Tibial nerve (tissue), 4 donors: ENCODE measurements around the gene SHROOM3.

Experiments used
- EP300 ChIP-seq, 2 donors: sonication (generic); formaldehyde crosslinking; IDR thresholded peaks; one replicate each; pipeline ENCODE4 v1.6.1; 2017; ENCODE audit warnings: antibody characterized with exemption in 2 of 2, mild to moderate bottlenecking in 1 of 2
- POLR2A ChIP-seq, 2 donors: fragments of 450-650 bp; IDR thresholded peaks; one replicate each; pipeline ENCODE4 v1.6.1; 2017; ENCODE audit warnings: antibody characterized with exemption in 2 of 2, mild to moderate bottlenecking in 2 of 2, moderate library complexity in 2 of 2
- TF ChIP-seq, protein P1 (sequence below), 5 experiments: fragments of 200-600 bp in 3 of 5; fragments of 450-650 bp in 2 of 5; sonication (generic) in 3 of 5; IDR thresholded peaks; one replicate each; pipeline ENCODE4 v1.5.1; 2016 to 2019; ENCODE audit warnings: antibody characterized with exemption in 5 of 5, mild to moderate bottlenecking in 3 of 5, moderate library complexity in 2 of 5

DNA sequence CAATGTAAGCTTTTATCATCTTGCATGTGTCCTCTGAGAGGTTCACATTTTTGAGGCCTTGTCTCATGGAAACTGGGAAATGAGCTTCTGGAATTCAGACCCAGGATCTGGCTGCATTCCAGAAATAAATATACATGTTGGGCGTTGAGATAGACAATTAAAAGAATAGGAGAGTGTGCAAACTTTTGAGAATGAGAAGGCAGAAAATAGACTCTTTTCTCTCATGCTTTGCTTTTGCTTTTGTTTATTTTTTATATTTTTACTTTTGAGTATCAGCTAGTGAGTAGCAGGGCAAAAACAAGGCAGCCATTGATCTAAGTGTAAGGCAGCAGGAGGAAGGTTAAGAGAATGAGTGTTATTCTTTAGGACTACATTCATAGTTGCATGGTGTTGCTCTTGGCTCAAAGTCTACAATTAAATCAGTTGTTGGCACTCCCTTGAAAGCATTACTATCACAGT, 12.4 kb downstream of the SHROOM3 start:
- TF ChIP-seq, protein P1, sequence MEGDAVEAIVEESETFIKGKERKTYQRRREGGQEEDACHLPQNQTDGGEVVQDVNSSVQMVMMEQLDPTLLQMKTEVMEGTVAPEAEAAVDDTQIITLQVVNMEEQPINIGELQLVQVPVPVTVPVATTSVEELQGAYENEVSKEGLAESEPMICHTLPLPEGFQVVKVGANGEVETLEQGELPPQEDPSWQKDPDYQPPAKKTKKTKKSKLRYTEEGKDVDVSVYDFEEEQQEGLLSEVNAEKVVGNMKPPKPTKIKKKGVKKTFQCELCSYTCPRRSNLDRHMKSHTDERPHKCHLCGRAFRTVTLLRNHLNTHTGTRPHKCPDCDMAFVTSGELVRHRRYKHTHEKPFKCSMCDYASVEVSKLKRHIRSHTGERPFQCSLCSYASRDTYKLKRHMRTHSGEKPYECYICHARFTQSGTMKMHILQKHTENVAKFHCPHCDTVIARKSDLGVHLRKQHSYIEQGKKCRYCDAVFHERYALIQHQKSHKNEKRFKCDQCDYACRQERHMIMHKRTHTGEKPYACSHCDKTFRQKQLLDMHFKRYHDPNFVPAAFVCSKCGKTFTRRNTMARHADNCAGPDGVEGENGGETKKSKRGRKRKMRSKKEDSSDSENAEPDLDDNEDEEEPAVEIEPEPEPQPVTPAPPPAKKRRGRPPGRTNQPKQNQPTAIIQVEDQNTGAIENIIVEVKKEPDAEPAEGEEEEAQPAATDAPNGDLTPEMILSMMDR (IDR thresholded peaks at IDR 0.05): no peak
- no peak for TF ChIP-seq POLR2A (IDR thresholded peaks at IDR 0.05)
- no peak for TF ChIP-seq EP300 (IDR thresholded peaks at IDR 0.05)
